Spleen (tissue), 7 donors: ENCODE results near the gene RPRD2.

ENCODE experiments used
- CTCF ChIP-seq, 11 experiments: fragments of 200-600 bp in 7 of 11; fragments of 450-650 bp in 4 of 11; sonication (generic) in 4 of 11; IDR thresholded peaks in 8 of 11; conservative IDR thresholded peaks in 3 of 11; 1 replicate in 7 of 11; 2 replicates in 4 of 11; pipeline versions ENCODE4 v1.4.0 to v1.8.0; 2016 to 2021; ENCODE audit warnings: antibody characterized with exemption in 11 of 11, inconsistent platforms in 4 of 11, mild to moderate bottlenecking in 1 of 11
- POLR2A ChIP-seq, 3 donors: fragments of 450-650 bp; IDR thresholded peaks; one replicate each; pipeline ENCODE4 v1.5.1; 2017; ENCODE audit warnings: antibody characterized with exemption in 3 of 3, mild to moderate bottlenecking in 1 of 3
- POLR2AphosphoS5 ChIP-seq, 3 donors: sonication (generic); formaldehyde crosslinking; IDR thresholded peaks; one replicate each; pipeline ENCODE4 v1.5.1; 2017; ENCODE audit warnings: antibody characterized with exemption in 3 of 3
- donor health status: DM: no; HTN: no; CAD: no; lungs with moderate emphysema.
- donor health status: DM: no; HTN: no; CAD: no.
- donor health status: DM: no; HTN: no; CAD: no.

GRCh38 chr1:150346316-150346715 lies 17.6 kb upstream of the RPRD2 start:
- TF ChIP-seq CTCF (IDR thresholded peaks at IDR 0.05 in 8 of 11, conservative IDR thresholded peaks at IDR 0.05 in 3 of 11) (no peak), POLR2A (IDR thresholded peaks at IDR 0.05) (no peak), POLR2AphosphoS5 (IDR thresholded peaks at IDR 0.05) (no peak)
